ENCODE results near the gene RAP1GAP2. TPM values are rescaled to one million over a fixed set of nuclear protein-coding genes. Genes with fewer than 3 reads are reported as not detected.

RAP1GAP2 gene
- total RNA-seq, 1 donor from 2014 or later = 30.4 TPM

DNA sequence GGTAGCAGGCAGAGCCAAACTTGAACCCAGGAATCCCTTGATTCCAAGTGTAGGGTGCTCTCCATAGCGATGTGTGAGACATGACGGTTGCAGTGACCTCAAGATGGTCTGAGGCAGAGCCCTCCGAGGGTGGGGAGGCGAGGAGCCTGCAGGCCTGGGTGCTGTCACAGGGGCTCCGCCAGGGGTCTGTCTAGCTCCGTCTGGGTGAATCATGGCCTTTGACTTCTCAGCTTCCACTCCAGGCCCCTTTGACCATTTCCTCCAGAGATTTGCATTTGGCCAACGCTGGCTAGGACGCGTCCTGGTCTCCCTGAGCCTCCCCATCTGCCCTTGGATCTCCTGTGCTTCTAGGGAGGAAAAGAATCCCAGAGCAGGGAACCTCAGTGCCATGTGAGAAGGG lies 104.6 kb downstream of the RAP1GAP2 start:
- TF ChIP-seq CTCF (conservative IDR thresholded peaks at IDR 0.05; ENCODE audit: low read depth, low read length) = no peak
- H3K4me3 ChIP-seq (ENCODE audit: low read depth, low read length) = no peak overlapping the region
- no peak for DNase-seq (ENCODE audit: low read depth)

GRCh38 chr17:2901582-2901981 lies 105.3 kb downstream of the RAP1GAP2 start:
- no peak for TF ChIP-seq CTCF (conservative IDR thresholded peaks at IDR 0.05; ENCODE audit: low read depth, low read length)
- H3K4me3 ChIP-seq (ENCODE audit: low read depth, low read length) = no peak overlapping the region
- DNase-seq (ENCODE audit: low read depth) = no peak

- no peak for DNase-seq (ENCODE audit: low read depth)
- TF ChIP-seq CTCF (conservative IDR thresholded peaks at IDR 0.05; ENCODE audit: low read depth, low read length) = no peak
- H3K4me3 ChIP-seq (ENCODE audit: low read depth, low read length) = no peak overlapping the region
Observed at GRCh38 chr17:2902546-2902945, 106.3 kb downstream of the RAP1GAP2 start.

GRCh38 chr17:2903193-2903974 lies 107.1 kb downstream of the RAP1GAP2 start:
- DNase-seq (ENCODE audit: low read depth) = no peak
- TF ChIP-seq CTCF (conservative IDR thresholded peaks at IDR 0.05; ENCODE audit: low read depth, low read length) = no peak

GRCh38 chr17:2904135-2904534 lies 107.9 kb downstream of the RAP1GAP2 start:
- H3K4me3 ChIP-seq (ENCODE audit: low read depth, low read length) = no peak overlapping the region
- TF ChIP-seq CTCF (conservative IDR thresholded peaks at IDR 0.05; ENCODE audit: low read depth, low read length) = no peak
- no peak for DNase-seq (ENCODE audit: low read depth)

More at GRCh38 chr17:2903193-2903974, 107.1 kb downstream of the RAP1GAP2 start:
- H3K4me3 ChIP-seq (ENCODE audit: low read depth, low read length) = no peak overlapping the region

GRCh38 chr17:2905269-2905668 lies 109.0 kb downstream of the RAP1GAP2 start:
- no peak for DNase-seq (ENCODE audit: low read depth)
- H3K4me3 ChIP-seq (ENCODE audit: low read depth, low read length) = no peak overlapping the region
- no peak for TF ChIP-seq CTCF (conservative IDR thresholded peaks at IDR 0.05; ENCODE audit: low read depth, low read length)
